Cortex of kidney (tissue), 1 donor: ENCODE data around the gene GCDH.

Experiments
- DNase-seq: peaks from one replicate; lab custom pipeline; 2025; lab: John Stamatoyannopoulos, UW

Gene GCDH

DNA sequence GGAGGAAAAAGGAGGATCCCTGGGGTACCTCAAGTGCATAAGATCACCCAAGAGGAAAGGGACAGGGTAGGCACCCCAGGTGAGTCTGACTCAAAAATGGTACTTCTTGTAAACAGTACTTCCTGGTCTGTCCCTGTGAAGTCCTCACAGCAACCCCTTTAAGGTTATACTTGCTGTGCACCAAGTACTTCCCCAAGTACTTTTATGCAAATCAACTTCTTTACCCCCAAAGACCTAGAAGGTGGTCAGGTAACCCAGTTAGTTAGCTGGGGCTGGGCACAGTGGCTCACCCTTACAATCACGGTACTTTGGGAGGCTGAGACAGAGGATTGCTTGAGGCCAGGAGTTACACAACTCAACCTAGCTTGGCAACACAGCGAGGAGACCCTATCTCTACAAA is 49.9 kb downstream of the GCDH start:
- no peak for DNase-seq

DNA sequence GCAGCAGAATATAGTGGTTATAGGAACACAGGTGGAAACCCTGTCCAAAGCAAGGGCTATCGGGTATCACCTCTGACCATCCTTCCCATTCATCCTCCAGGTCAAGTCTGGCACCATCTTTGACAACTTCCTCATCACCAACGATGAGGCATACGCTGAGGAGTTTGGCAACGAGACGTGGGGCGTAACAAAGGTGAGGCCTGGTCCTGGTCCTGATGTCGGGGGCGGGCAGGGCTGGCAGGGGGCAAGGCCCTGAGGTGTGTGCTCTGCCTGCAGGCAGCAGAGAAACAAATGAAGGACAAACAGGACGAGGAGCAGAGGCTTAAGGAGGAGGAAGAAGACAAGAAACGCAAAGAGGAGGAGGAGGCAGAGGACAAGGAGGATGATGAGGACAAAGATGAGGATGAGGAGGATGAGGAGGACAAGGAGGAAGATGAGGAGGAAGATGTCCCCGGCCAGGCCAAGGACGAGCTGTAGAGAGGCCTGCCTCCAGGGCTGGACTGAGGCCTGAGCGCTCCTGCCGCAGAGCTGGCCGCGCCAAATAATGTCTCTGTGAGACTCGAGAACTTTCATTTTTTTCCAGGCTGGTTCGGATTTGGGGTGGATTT is 52.6 kb downstream of the GCDH start:
- no peak for DNase-seq

DNA sequence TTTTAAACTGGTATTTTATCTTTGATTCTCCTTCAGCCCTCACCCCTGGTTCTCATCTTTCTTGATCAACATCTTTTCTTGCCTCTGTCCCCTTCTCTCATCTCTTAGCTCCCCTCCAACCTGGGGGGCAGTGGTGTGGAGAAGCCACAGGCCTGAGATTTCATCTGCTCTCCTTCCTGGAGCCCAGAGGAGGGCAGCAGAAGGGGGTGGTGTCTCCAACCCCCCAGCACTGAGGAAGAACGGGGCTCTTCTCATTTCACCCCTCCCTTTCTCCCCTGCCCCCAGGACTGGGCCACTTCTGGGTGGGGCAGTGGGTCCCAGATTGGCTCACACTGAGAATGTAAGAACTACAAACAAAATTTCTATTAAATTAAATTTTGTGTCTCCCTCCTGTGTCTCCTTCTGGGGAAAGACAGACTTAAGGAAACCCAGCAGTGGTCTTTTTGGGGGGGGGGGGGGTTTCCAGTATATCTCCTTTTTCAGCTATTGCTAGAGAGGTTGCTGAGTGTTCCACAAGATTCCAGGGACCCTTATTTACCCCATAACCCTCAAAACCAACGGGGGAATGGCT is 53.2 kb downstream of the GCDH start:
- DNase-seq, result no peak

DNA sequence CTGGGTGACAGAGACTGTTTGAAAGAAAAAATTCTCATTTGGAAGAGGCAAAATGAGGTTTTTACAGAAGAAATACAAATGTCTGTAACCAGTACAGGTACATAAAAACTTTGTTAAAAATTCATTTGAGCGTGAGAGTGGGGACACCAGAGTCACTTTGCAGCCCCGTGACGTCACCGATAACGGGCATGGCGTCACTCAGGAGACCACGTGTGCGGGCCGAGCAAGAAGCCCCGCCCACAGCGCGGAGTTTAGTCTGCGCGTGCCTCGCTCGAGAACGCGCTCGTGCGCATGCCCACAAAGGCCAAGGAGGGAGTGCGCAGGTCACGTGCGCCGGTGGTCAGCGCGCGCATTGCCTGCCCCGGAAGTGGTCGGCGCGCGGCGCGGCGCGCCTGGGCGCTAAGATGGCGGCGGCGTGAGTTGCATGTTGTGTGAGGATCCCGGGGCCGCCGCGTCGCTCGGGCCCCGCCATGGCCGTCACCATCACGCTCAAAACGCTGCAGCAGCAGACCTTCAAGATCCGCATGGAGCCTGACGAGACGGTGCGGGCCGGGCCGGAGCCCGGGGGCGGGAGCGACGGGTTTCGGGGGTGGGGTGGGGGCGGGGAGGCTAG is 54.6 kb downstream of the GCDH start, which contains the start of gene RAD23A:
RAD23A (plus strand) TSS at position 384 of the 613 bp plus-strand sequence; CDS start at position 471, 87 bp downstream.
- peak; percentile 52 for DNase-seq

DNA sequence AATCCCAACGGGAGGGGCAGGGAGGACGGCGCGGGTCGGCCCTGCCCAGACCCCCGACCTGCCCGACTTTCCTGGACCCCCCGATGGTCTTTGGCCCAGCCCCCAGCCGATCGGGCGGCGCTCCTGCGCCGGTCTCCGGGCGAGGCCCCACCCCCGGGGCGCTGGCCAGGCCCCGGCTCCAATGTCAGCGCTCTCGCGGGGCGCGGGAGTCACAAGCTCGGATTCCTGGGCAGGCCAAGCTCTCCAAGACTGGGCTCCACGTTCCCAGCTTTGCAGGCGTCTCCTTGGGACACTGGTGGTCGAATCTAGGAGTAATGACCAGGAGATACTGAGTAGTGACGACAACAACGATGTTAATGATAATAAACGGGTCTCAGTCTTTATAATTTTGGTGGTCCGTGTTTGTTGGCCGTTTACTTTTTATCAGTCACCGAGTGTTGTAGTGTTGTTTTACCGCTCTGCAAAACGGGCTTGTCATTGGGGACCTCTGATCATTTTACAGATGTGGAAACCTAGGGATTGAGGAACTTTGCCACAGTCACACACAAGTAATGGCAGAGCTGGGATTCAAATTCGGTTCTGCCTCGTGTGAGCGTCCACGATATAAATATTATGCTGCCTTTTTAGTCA is 55.2 kb downstream of the GCDH start:
- DNase-seq, result no peak

DNA sequence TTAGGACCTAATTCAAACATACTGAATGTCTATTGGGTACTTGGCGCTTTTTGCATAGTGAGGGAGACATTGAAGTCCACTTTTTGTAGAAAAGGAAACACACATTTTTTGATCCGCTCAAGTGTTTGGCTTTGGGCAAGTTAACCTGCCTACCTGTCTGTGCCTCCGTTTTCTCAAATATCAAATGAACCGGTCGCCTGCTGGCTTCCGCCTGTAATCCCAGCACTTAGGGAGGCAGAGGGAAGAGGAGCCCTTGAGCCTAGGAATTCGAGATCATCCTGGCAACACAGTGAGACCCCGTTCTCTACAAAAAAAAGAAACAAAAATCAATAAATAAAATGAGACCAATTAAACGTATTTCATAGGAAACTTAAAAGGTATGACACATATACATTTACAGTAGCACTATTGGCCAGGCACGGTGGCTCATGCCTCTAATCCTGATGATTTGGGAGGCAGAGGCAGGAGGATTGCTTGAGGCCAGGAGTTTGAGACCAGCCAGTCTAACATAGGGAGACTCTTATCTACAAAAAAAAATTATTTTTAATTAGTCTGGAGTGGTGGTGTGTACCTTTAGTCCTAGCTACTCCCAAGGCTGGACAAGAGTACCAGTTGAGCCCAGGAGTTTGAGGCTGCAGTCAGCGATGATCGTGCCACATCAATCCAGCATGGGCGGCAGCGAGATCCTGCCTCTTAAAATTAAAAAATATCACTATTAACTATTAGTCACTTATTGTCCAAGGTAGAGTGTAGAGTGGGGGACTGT is 56.0 kb downstream of the GCDH start:
- no peak for DNase-seq

DNA sequence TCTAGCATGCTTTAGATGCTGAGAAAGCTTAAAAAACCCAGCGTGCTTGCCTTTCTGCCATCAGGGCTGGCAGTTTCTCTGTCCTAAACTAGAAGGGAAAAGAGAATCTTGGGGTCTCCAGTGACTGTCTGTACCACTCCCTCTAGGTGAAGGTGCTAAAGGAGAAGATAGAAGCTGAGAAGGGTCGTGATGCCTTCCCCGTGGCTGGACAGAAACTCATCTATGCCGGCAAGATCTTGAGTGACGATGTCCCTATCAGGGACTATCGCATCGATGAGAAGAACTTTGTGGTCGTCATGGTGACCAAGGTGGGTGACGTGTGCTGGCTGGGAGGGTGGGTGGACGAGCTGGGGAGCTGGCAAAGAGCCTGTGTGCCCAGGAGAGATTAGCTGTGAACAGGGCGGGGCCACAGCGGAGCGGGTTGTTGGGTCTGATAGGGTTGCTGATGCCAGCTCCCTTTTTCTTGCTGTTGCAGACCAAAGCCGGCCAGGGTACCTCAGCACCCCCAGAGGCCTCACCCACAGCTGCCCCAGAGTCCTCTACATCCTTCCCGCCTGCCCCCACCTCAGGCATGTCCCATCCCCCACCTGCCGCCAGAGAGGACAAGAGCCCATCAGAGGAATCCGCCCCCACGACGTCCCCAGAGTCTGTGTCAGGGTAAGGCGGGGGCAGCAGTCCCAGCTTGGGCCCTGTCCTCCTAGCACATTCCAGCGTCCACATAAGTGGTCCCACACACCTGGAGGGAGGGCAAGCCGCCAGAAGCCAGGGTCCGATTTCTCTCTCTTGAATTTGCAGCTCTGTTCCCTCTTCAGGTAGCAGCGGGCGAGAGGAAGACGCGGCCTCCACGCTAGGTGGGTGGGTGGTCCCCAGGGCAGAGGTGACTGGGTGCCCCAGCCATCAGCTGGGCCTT is 57.0 kb downstream of the GCDH start:
- DNase-seq, result no peak

DNA sequence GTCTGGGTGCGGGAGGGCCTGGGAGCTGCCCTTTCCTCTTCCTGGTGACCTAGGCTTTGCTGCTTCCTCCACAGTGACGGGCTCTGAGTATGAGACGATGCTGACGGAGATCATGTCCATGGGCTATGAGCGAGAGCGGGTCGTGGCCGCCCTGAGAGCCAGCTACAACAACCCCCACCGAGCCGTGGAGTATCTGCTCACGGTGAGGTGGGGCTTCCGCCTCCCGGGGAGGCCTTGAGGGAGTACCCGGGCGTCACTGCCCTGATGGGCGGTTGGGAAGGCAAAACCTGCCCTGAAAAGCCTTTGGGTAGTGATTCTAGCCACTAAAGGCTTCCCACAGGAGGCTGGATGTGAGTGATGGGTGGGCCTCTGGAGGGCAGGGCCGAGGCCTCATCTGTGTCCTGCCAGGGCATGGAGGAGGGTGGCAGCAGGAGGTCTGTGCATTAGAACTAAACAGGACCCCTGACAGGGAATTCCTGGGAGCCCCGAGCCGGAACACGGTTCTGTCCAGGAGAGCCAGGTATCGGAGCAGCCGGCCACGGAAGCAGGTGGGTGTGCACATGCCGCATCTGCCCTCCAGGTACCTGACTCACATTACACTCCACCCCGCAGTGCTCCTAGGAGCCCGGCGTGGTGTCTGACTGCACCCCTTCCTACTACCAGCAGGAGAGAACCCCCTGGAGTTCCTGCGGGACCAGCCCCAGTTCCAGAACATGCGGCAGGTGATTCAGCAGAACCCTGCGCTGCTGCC is 57.8 kb downstream of the GCDH start:
- no peak for DNase-seq
